ENCODE results near the gene KRTAP4-7.
"Not testable (repeated sequence)": the region's sequence is repeated elsewhere in the genome, so short reads cannot be mapped to it uniquely, and the experiment has no call there.

The KRTAP4-7 gene

GRCh38 chr17:41096055-41096454, 12.1 kb downstream of the KRTAP4-7 start:
- H3K4me3 ChIP-seq (ENCODE audit: control insufficient read depth, low read depth, low read length) = no peak overlapping the region
- TF ChIP-seq CTCF (IDR thresholded peaks at IDR 0.05; ENCODE audit: control insufficient read depth, insufficient read depth, low read depth, low read length, missing control alignments) = no peak
- no peak for DNase-seq (ENCODE audit: low read depth)

GRCh38 chr17:41098042-41098441, 14.1 kb downstream of the KRTAP4-7 start, which contains the start of gene KRTAP4-8:
TSS of gene KRTAP4-8 (minus strand) at chr17:41098142. CDS start at chr17:41098084, 58 bp downstream.
- no peak for TF ChIP-seq CTCF (IDR thresholded peaks at IDR 0.05; ENCODE audit: control insufficient read depth, insufficient read depth, low read depth, low read length, missing control alignments)
- no peak within 1 kb of the TSS for H3K4me3 ChIP-seq (ENCODE audit: control insufficient read depth, low read depth, low read length)
- DNase-seq (ENCODE audit: low read depth) = no peak

GRCh38 chr17:41098481-41098880, 14.5 kb downstream of the KRTAP4-7 start:
- no peak overlapping the region for H3K4me3 ChIP-seq (ENCODE audit: control insufficient read depth, low read depth, low read length)
- DNase-seq (ENCODE audit: low read depth) = no peak
- TF ChIP-seq CTCF (IDR thresholded peaks at IDR 0.05; ENCODE audit: control insufficient read depth, insufficient read depth, low read depth, low read length, missing control alignments) = no peak

GRCh38 chr17:41099682-41100480, 15.9 kb downstream of the KRTAP4-7 start:
- DNase-seq (ENCODE audit: low read depth) = peak; percentile 55
- not testable (repeated sequence) for H3K4me3 ChIP-seq (ENCODE audit: control insufficient read depth, low read depth, low read length)

- H3K4me3 ChIP-seq (ENCODE audit: control insufficient read depth, low read depth, low read length) = peak within 1 kb of the TSS; percentile 12
- DNase-seq (ENCODE audit: low read depth) = no peak
- TF ChIP-seq CTCF (IDR thresholded peaks at IDR 0.05; ENCODE audit: control insufficient read depth, insufficient read depth, low read depth, low read length, missing control alignments) = no peak
Observed at GRCh38 chr17:41101586-41102259, 17.8 kb downstream of the KRTAP4-7 start, which contains the start of gene KRTAP4-16. TSS of gene KRTAP4-16 (minus strand) at chr17:41102209. CDS start at chr17:41102209, 0 bp downstream.

GRCh38 chr17:41103896-41104295, 19.9 kb downstream of the KRTAP4-7 start:
- H3K4me3 ChIP-seq (ENCODE audit: control insufficient read depth, low read depth, low read length) = no peak overlapping the region
- DNase-seq (ENCODE audit: low read depth) = no peak
- no peak for TF ChIP-seq CTCF (IDR thresholded peaks at IDR 0.05; ENCODE audit: control insufficient read depth, insufficient read depth, low read depth, low read length, missing control alignments)

GRCh38 chr17:41104386-41105038, 20.6 kb downstream of the KRTAP4-7 start:
- not testable (repeated sequence) for DNase-seq (ENCODE audit: low read depth); H3K4me3 ChIP-seq (ENCODE audit: control insufficient read depth, low read depth, low read length)

- DNase-seq (ENCODE audit: low read depth); H3K4me3 ChIP-seq (ENCODE audit: control insufficient read depth, low read depth, low read length): not testable (repeated sequence)
Observed at GRCh38 chr17:41105347-41105746, 21.4 kb downstream of the KRTAP4-7 start, which contains the start of gene KRTAP4-9. TSS of gene KRTAP4-9 (plus strand) at chr17:41105389. CDS start at chr17:41105389, 0 bp downstream.
